GM12892 (cell line): ENCODE measurements around the gene IMP4.

Experiments
- POLR2A ChIP-seq: IDR thresholded peaks from 2 replicates; pipeline ENCODE4 v1.6.1; 2011; ENCODE audit warnings: low read depth, low read length, control low read depth
- POLR2AphosphoS5 ChIP-seq: IDR thresholded peaks from 2 replicates; pipeline ENCODE4 v1.6.1; 2011; ENCODE audit warnings: low read depth, low read length, control low read depth
- TAF1 ChIP-seq: IDR thresholded peaks from 2 replicates; pipeline ENCODE4 v1.6.1; 2011; ENCODE audit warnings: low read depth, mild to moderate bottlenecking, control low read depth, low read length, borderline replicate concordance

DNA sequence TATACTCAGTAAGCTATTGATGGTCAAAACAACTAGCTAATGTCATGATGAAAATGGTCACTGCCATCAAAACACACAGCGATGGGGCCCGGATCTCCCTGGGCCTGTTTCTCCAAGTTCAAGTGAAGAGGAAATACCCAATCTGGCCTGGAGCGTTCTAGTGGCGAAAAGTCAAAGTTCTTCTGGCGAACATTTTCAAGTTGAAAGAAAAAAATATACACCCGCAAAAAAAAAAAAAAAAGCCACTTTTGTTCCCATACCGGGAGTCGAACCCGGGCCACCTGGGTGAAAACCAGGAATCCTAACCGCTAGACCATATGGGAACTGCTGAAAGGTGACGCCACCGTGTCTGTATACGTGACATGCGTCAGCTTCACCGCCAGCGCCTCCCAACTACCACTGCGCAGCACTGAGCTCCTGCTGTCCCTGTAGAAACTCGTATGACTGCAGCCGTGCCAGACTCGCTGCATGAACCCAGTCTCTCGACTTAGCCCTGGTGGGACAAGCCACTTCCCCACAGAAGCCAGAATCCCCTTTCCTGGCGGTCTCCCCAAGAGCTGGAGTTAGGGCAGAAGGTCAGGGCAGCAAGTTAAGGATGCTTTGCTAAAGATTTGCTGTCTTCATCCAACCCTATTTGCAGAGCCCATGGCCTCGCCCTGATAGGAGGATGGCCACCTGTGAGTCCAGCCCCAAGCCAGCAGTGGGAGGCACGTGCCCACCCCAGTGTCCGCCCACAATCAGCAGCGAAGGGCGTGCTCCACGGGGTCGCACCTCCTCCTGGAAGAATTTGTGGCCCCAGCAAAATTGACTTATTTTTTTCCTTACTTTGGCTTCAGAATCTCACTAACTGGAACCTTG is 5.6 kb upstream of the IMP4 start:
- no peak for TF ChIP-seq POLR2A
- no peak for TF ChIP-seq TAF1
- TF ChIP-seq POLR2AphosphoS5: no peak
